Right atrium auricular region (tissue), 2 donors: ENCODE data around the gene STARD13. TPM values are rescaled to one million over a fixed set of nuclear protein-coding genes. Genes with fewer than 3 reads are reported as not detected.

Experiments
- DNase-seq: peaks from one replicate; pipeline ENCODE4 v3.0.0-alpha.2; 2019; ENCODE audit warnings: low spot score
- H3K27ac ChIP-seq, 2 donors: fragments of 200-600 bp; sonication (generic); 1 replicate in 1 of 2; 2 replicates in 1 of 2; pipeline ENCODE4 v1.5.1; 2016 to 2019
- H3K27me3 ChIP-seq, 2 donors: fragments of 200-600 bp; sonication (generic); one replicate each; pipeline versions ENCODE4 v1.5.1 to v1.6.0; 2017 to 2019
- H3K36me3 ChIP-seq: fragments of 200-600 bp; sonication (generic); one replicate; pipeline ENCODE4 v1.5.1; 2016
- H3K4me1 ChIP-seq, 2 donors: fragments of 200-600 bp; sonication (generic); one replicate each; pipeline versions ENCODE4 v1.5.1 to v1.6.0; 2017 to 2019
- H3K4me3 ChIP-seq, 2 donors: fragments of 200-600 bp; sonication (generic); 1 replicate in 1 of 2; 2 replicates in 1 of 2; pipeline ENCODE4 v1.5.1; 2017 to 2019; ENCODE audit warnings: mild to moderate bottlenecking in 1 of 2, moderate library complexity in 1 of 2
- H3K9me3 ChIP-seq, 2 donors: fragments of 200-600 bp; sonication (generic); one replicate each; pipeline ENCODE4 v1.5.1; 2019
- CTCF ChIP-seq, 2 donors: fragments of 200-600 bp; sonication (generic); IDR thresholded peaks; one replicate each; pipeline ENCODE4 v1.5.1; 2019; ENCODE audit warnings: antibody characterized with exemption in 2 of 2
- total RNA-seq, 2 donors: library from RNA; depleted of rRNA; stranded (reverse); fragments of >200 nt; gene quantifications; one replicate each; pipeline ENCODE4 v1.1.0, GENCODE V29; 2016

STARD13 gene
- total RNA-seq, 2 donors from 2014 or later, result 21.6 to 23.3 TPM

GRCh38 chr13:33105387-33106005 lies 180.1 kb downstream of the STARD13 start:
- H3K4me3 ChIP-seq, result no peak overlapping the region
- H3K36me3 ChIP-seq, result peaks cover 49% of the 10 kb centered on the region
- no peak overlapping the region for H3K27ac ChIP-seq
- H3K4me1 ChIP-seq, result peaks cover 0 to 22% of the 10 kb centered on the region in 2 donors
- H3K9me3 ChIP-seq, result no peaks in the 10 kb centered on the region
- TF ChIP-seq CTCF (IDR thresholded peaks at IDR 0.05), result no peak
- no peak for DNase-seq
- no peaks in the 10 kb centered on the region for H3K27me3 ChIP-seq

GRCh38 chr13:33103457-33103856 lies 182.1 kb downstream of the STARD13 start:
- TF ChIP-seq CTCF (IDR thresholded peaks at IDR 0.05), result no peak
- DNase-seq, result no peak
- H3K27ac ChIP-seq, result no peak overlapping the region
- peaks cover 34% of the 10 kb centered on the region for H3K36me3 ChIP-seq
- H3K9me3 ChIP-seq, result no peaks in the 10 kb centered on the region
- no peak overlapping the region for H3K4me3 ChIP-seq
- peaks cover 0 to 2% of the 10 kb centered on the region in 2 donors for H3K4me1 ChIP-seq
- H3K27me3 ChIP-seq, result no peaks in the 10 kb centered on the region

- peaks cover 22% of the 10 kb centered on the region for H3K36me3 ChIP-seq
- no peak overlapping the region for H3K27ac ChIP-seq
- no peak for TF ChIP-seq CTCF (IDR thresholded peaks at IDR 0.05)
- H3K9me3 ChIP-seq, result no peaks in the 10 kb centered on the region
- H3K4me3 ChIP-seq, result no peak overlapping the region
- no peak for DNase-seq
- no peaks in the 10 kb centered on the region for H3K4me1 ChIP-seq
- no peaks in the 10 kb centered on the region for H3K27me3 ChIP-seq
These were observed 183.7 kb downstream of the STARD13 start for GRCh38 chr13:33101835-33102234.

GRCh38 chr13:33100886-33101285 lies 184.7 kb downstream of the STARD13 start:
- Histone ChIP-seq H3K4me3 (no peak overlapping the region), H3K27me3 (no peaks in the 10 kb centered on the region), H3K36me3 (peaks cover 14% of the 10 kb centered on the region), H3K4me1 (no peaks in the 10 kb centered on the region), H3K9me3 (no peaks in the 10 kb centered on the region), H3K27ac (no peak overlapping the region)
- no peak for DNase-seq
- no peak for TF ChIP-seq CTCF (IDR thresholded peaks at IDR 0.05)

GRCh38 chr13:33099860-33100259 lies 185.7 kb downstream of the STARD13 start:
- H3K4me1 ChIP-seq, result no peaks in the 10 kb centered on the region

More at GRCh38 chr13:33099860-33100259, 185.7 kb downstream of the STARD13 start:
- H3K27me3 ChIP-seq, result no peaks in the 10 kb centered on the region
- H3K27ac ChIP-seq, result no peak overlapping the region
- peaks cover 3% of the 10 kb centered on the region for H3K36me3 ChIP-seq
- no peak for DNase-seq
- H3K9me3 ChIP-seq, result no peaks in the 10 kb centered on the region
- H3K4me3 ChIP-seq, result no peak overlapping the region
- no peak for TF ChIP-seq CTCF (IDR thresholded peaks at IDR 0.05)
